ENCODE data around the gene ZDHHC4.
A peak's percentile ranks its signal among the peaks of the same experiment; 100 is the strongest.

The ZDHHC4 gene

DNA sequence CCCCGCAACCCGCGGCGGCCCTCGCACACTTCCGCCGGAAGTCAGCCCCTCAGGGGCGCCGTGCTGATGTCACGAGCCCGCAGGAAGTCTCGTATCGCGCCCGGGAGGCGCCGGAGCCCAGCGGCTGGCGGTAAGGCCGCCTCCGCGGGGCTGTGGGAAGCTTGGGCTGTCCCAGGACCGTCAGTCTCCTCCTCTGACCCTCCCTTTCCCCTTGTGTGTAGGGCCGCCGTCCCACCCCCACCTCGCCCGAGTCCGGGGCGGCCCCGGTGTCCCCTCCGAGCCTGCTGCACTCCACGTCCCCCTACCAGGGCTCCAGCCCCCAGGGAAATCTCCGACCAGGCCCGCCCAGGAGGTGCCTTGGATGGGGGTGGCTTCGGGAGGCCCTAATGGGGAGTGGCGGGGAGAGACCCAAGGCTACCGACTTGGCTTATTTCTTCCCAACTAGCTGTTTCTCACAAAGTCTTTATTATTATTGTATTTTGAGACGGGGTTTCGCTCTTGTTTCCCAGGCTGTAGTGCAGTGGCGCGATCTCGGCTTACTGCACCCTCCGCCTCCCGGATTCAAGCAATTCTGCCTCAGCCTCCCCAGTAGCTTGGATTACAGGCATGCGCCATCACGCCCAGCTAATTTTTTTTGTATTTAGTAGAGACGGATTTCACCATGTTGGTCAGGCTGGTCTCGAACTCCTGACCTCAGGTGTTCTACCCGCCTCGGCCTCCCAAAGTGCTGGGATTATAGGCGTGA, at the start of gene ZDHHC4:
Gene ZDHHC4, plus strand, starts transcription at position 86 of the 745 bp plus-strand sequence. CDS start 3,108 bp downstream, outside the sequence.
- H3K4me3 ChIP-seq (ENCODE audit: low read length) = peak within 1 kb of the TSS; percentile 89
- TF ChIP-seq ZNF274 (IDR thresholded peaks at IDR 0.05; ENCODE audit: low read depth, low read length) = no peak

DNA sequence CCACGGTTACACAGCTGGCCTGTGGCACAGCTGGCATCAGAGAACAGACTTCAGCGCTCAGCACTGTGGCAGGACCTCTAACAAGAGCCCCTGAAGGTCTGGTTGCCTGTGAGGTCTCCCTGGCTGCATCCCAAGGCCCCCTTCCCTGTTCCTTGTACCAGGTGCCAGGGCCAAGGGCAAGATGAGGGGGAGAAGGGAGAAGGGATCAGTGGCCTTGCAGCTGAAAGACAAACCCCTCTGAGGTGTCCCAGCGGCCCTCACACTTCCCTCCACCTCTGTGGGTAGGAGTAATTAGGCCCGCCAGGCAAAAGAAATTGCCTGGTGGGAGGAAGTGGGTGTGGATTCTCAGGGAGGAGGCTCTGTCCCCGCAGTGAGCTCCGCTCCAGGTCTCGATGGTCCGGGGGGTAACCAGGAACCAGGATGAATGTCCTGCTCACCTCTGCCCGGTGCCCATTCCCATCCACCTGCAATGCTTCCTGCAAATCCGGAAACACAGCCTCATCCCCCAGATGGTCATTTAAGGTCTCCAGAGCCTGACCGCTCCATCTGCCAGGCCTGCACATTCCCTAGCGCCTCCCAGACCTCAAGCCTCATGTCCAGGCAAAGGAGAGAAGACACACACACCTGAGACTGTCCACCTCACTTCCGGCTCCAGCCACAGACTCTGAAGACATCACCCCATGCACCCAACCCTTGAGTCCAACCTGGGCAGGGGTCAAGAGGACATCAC, 48.7 kb upstream of the ZDHHC4 start:
- TF ChIP-seq ZNF274 (IDR thresholded peaks at IDR 0.05; ENCODE audit: low read depth, low read length) = no peak
- H3K4me3 ChIP-seq (ENCODE audit: low read length) = no peak overlapping the region

DNA sequence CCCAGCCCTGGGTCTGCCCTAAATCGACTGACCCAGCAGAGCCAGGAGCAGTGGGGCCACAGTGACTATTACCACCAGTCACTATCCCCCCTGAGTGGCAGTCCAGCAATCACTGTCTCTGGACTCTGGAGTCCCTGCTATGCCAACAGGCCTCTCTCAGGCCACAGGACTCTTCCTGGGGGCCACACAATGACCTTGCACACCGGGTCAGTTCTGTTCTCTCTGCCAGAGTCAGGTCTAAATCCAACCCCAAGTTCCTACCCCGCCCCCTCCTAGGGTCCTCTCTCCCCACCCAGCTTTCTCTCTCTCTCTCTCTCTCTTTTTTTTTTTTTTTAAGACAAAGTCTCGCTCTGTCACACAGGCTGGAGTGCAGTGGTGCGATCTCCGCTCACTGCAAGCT, 47.6 kb upstream of the ZDHHC4 start:
- TF ChIP-seq ZNF274 (IDR thresholded peaks at IDR 0.05; ENCODE audit: low read depth, low read length) = no peak
- H3K4me3 ChIP-seq (ENCODE audit: low read length) = no peak overlapping the region

DNA sequence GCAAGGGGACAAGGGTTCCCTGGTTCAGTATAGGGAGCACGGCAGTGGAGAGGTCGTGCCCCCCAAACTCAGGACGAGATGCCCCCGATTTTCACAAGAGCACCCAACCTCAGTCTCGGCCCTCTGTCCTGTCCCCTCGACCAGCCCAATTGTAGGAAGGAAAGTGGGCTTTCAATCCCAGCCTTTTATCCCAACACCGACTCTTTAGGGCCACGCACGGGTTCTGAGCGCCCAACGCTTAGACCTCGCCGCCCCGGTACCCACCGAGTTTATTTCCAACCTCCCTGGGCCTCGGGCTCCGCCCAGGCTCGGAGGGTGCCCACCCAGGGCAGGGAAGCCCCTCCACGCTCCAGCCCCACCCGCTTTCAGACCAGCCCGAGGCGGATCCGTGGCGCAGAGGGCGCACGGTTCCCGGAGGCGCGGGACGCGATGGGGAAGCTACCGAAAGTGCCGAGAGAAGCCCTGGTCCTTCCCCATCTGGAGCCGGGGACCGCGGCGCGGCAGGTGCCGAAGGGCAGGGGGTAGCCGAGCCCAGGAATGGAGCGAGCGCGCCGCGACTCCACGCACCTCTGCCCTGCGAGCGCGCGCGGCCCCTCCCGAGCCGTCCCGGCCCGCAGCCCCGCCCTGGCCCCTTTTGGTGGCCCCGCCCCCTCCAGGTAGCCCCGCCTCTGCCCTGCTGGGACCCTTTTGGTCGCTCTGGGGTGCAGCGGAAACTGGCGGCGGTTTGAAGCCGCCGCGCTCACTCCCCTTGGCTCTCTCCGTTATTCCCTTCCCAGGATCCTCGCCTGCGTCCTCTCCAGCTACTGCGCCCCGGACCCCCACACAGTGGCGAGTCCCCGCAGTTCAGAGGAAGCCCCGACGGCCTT, 46.4 kb upstream of the ZDHHC4 start:
- peak overlapping the region; percentile 62; the same call in 1 of the 2 replicates for H3K4me3 ChIP-seq (ENCODE audit: low read length)
- no peak for TF ChIP-seq ZNF274 (IDR thresholded peaks at IDR 0.05; ENCODE audit: low read depth, low read length)

DNA sequence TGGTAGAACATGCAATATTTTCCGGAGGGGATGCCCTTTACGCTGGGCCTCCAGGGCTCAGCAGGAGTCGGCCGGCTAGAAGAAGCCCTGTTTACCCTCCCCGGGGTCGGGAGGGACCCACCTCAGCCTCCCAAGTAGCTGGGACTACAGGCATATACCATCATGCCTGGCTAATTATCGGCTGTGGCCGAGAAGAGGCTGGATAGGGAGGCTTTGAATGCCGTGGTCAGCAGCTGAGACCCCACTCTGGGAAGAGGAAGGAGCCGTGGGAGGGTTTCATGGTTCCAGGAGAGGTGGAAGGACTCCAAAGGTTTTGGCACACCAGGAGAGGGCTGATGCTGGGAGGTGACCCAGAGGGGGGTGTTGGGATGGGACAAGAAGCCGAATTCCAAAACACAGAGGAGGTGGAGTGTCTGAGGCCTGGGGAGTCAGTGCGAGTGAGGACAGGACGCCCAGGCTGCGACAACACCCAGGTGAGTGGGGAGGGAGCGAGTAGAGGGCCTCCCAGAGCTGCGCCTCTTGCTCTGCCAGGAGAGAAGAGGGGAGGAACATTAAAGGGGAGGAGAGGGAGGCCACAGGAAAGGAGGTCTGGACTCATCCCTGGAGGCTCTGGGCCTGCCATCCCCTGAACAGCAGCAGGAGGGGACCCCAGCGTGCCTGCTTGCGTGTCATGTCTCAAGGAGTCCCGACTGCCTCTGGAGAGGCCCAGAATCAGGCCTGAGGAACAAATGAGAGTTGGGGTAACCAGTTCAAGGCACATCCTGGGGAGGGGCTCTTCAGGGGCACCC, 45.6 kb upstream of the ZDHHC4 start:
- H3K4me3 ChIP-seq (ENCODE audit: low read length) = no peak overlapping the region
- no peak for TF ChIP-seq ZNF274 (IDR thresholded peaks at IDR 0.05; ENCODE audit: low read depth, low read length)

DNA sequence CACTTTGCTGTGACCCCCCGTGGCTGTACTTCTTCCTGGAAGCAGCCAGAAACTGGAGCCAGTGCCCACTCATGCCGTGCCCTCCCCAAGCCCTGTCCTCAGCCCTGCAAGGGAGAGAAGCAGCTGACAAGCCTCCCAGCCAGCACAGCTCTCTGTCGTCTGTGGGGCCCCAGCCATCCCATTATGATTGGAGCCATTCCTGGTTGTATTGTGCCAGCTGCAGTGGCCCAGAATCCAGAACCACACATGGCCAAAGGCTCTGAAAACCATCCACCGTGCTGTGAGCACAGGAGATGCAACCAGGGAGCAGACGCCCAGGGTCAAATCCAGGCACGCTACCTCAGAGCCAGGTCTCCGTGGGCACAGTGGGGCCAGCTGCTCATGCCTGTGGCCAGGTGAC, 44.7 kb upstream of the ZDHHC4 start:
- H3K4me3 ChIP-seq (ENCODE audit: low read length) = no peak overlapping the region
- TF ChIP-seq ZNF274 (IDR thresholded peaks at IDR 0.05; ENCODE audit: low read depth, low read length) = no peak

GRCh38 chr7:6533893-6534495, 43.3 kb upstream of the ZDHHC4 start:
- H3K4me3 ChIP-seq (ENCODE audit: low read length) = no peak overlapping the region
- no peak for TF ChIP-seq ZNF274 (IDR thresholded peaks at IDR 0.05; ENCODE audit: low read depth, low read length)

- H3K4me3 ChIP-seq (ENCODE audit: low read length) = no peak overlapping the region; the same call in 1 of the 2 replicates
- no peak for TF ChIP-seq ZNF274 (IDR thresholded peaks at IDR 0.05; ENCODE audit: low read depth, low read length)
Observed at GRCh38 chr7:6536262-6537260, 40.7 kb upstream of the ZDHHC4 start.

DNA sequence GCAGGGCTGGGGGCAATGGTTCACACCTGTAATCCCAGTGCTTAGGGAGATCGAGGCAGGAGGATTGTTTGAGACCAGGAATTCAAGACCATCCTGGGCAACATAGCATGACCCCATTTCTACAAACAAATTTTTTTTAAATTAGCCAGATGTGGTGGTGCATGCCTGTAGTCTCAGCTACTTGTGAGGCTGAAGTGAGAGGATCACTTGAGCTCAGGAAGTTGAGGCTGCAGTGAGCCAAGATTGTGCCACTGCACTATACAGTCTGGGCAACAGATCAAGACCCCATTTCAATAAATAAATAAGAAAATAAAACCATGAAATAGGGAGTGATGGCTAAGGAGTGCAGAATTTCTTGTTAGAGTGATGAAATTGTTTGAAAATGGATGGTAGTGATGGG, 34.9 kb upstream of the ZDHHC4 start:
- TF ChIP-seq ZNF274 (IDR thresholded peaks at IDR 0.05; ENCODE audit: low read depth, low read length) = no peak

DNA sequence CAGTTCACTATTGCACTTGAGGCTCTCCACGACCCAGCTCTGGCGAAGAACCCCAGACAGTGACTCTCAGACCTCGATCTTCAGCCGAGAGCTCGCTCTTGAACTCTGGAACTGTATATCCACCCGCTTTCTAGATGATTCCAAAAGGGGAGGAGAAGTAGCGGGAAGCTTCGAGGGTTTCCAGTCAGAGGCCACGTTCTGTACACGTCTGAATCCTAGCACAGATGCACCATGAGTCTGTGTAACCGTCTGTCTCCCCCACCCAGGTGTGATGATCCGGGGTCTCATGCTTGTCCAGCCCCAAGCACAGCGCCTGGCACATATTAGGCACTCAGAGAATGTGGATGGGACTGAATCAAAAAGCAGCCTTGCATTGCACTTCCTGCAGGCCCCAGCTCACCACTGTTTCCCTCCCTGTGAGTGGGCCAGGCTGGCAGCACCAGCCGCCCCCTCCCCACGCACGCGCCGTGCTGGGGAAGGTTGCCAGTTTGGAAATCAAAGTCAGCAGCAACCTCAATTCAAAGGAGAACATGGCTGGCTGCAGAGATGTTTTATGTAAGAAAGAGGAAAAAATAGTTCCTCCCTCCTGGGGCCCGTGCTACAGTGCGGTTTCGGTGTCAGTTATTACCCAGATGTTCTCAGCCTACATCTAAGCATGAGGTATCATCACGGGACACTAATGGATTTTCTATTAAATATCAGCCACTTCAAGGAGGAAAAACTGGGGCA, 31.7 kb upstream of the ZDHHC4 start:
- no peak overlapping the region for H3K4me3 ChIP-seq (ENCODE audit: low read length)
- TF ChIP-seq ZNF274 (IDR thresholded peaks at IDR 0.05; ENCODE audit: low read depth, low read length) = no peak

More for the DNA sequence above, 34.9 kb upstream of the ZDHHC4 start:
- H3K4me3 ChIP-seq (ENCODE audit: low read length) = no peak overlapping the region

- no peak overlapping the region for H3K4me3 ChIP-seq (ENCODE audit: low read length)
- TF ChIP-seq ZNF274 (IDR thresholded peaks at IDR 0.05; ENCODE audit: low read depth, low read length) = no peak
Observed at GRCh38 chr7:6546498-6547251, 30.6 kb upstream of the ZDHHC4 start.

Measured in GM08714 (cell line).